Psoas muscle (tissue), 8 donors: ENCODE results near the gene NDUFA7. TPM values are rescaled to one million over a fixed set of nuclear protein-coding genes. Genes with fewer than 3 reads are reported as not detected.
A peak's percentile ranks its signal among the peaks of the same experiment; 100 is the strongest.

Experiments
- ATAC-seq, 4 donors: fragments of 200-7000 bp; cut with Tn5 transposase; one replicate each; pipeline ENCODE4 v1.9.1; 2020; ENCODE audit warnings: moderate library complexity in 3 of 4, mild to moderate bottlenecking in 2 of 4
- DNase-seq, 2 donors: peaks; one replicate each; pipeline ENCODE4 v3.0.0-alpha.2; 2020
- H3K27ac ChIP-seq: fragments of 200-600 bp; one replicate; pipeline ENCODE4 v1.8.0; 2022
- H3K27me3 ChIP-seq, 3 donors: fragments of 200-600 bp in 1 of 3; one replicate each; pipeline versions ENCODE4 v1.6.1 to v1.8.0; 2013 to 2022; ENCODE audit warnings: low read length in 2 of 3, mild to moderate bottlenecking in 2 of 3, moderate library complexity in 1 of 3; ENCODE audit not compliant: insufficient read depth in 3 of 3
- H3K36me3 ChIP-seq, 2 donors: fragments of 200-600 bp in 1 of 2; one replicate each; pipeline versions ENCODE4 v1.6.1 to v1.8.0; 2013 to 2022; ENCODE audit warnings: low read depth in 1 of 2, mild to moderate bottlenecking in 1 of 2, moderate library complexity in 1 of 2; ENCODE audit not compliant: insufficient read depth in 1 of 2
- H3K4me1 ChIP-seq: fragments of 200-600 bp; one replicate; pipeline ENCODE4 v1.8.0; 2022
- H3K4me3 ChIP-seq: fragments of 200-600 bp; one replicate; pipeline ENCODE4 v1.8.0; 2022; ENCODE audit warnings: mild to moderate bottlenecking
- H3K9me3 ChIP-seq: fragments of 200-600 bp; one replicate; pipeline ENCODE4 v1.8.0; 2022
- WGBS, 3 donors: extraction: QIAGEN DNeasy Blood & Tissue Kit; methylation state at CpG; one replicate each; pipeline versions ENCODE4 v1.1.6 to v1.1.7; 2013; 5-methylcytosine and 5-hydroxymethylcytosine counted together
- intact Hi-C, 2 donors: fragments of 100-400 bp; cut with DNase I; formaldehyde crosslinking; loops; one replicate each; pipeline versions ENCODE4 v1.11.0 to v1.14.2; 2022
- polyA plus RNA-seq, 3 donors: library from polyadenylated mRNA; stranded (reverse); fragments of 200-250 nt; gene quantifications; one replicate each; pipeline ENCODE4 v1.2.3, GENCODE V29; 2013
- total RNA-seq, 4 donors: library from RNA; stranded (reverse); fragmentation: NEBNext Ultra II Directional in 2 of 4; extraction: Animal tissue kit (Norgen Biotek cat#: 25700) in 2 of 4; gene quantifications; one replicate each; pipeline versions ENCODE4 v1.2.1 to v1.2.4, GENCODE V29; 2021 to 2023
- TF ChIP-seq, protein P1 (sequence below): fragments of 200-600 bp; IDR thresholded peaks from one replicate; pipeline ENCODE4 v1.8.0; 2022; ENCODE audit warnings: antibody characterized with exemption
- donor health status: healthy with polysubstance abuse.
- donor health status: DM: no; HTN: no; CAD: no; lungs with moderate emphysema.
- donor health status: Bipolar disorder and iron deficiency.
- donor health status: healthy.
- donor health status: DM: yes; HTN: yes; CAD: no.
- donor health status: DM: no; HTN: no; CAD: no.
- donor health status: DM: no; HTN: no; CAD: no.
- donor health status: DM: yes; HTN: yes; CAD: no.

Gene NDUFA7
- total and polyA plus RNA-seq, 7 donors: 76.8 to 271 (median 150) TPM

GRCh38 chr19:8310342-8311055 is 10.7 kb downstream of the NDUFA7 start:
- intact Hi-C loops: no loop called here
- ATAC-seq (no peak), DNase-seq (peak; percentile 4 to 6)
- Histone ChIP-seq H3K36me3 (peaks cover 0 to 62% of the 10 kb centered on the region in 2 donors), H3K27me3 (no peaks in the 10 kb centered on the region), H3K9me3 (no peaks in the 10 kb centered on the region), H3K27ac (peak overlapping the region; percentile 30), H3K4me1 (peaks cover 30% of the 10 kb centered on the region), H3K4me3 (no peak overlapping the region)
- TF ChIP-seq, protein P1, sequence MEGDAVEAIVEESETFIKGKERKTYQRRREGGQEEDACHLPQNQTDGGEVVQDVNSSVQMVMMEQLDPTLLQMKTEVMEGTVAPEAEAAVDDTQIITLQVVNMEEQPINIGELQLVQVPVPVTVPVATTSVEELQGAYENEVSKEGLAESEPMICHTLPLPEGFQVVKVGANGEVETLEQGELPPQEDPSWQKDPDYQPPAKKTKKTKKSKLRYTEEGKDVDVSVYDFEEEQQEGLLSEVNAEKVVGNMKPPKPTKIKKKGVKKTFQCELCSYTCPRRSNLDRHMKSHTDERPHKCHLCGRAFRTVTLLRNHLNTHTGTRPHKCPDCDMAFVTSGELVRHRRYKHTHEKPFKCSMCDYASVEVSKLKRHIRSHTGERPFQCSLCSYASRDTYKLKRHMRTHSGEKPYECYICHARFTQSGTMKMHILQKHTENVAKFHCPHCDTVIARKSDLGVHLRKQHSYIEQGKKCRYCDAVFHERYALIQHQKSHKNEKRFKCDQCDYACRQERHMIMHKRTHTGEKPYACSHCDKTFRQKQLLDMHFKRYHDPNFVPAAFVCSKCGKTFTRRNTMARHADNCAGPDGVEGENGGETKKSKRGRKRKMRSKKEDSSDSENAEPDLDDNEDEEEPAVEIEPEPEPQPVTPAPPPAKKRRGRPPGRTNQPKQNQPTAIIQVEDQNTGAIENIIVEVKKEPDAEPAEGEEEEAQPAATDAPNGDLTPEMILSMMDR: no peak
- WGBS, 3 donors: 89 to 94% (median 92%) methylated on average over 17 of the region's 17 CpGs

GRCh38 chr19:8308891-8309291 is 12.3 kb downstream of the NDUFA7 start:
- Histone ChIP-seq H3K4me1 (peaks cover 30% of the 10 kb centered on the region), H3K36me3 (peaks cover 0 to 46% of the 10 kb centered on the region in 2 donors)

GRCh38 chr19:8307965-8308866 is 13.0 kb downstream of the NDUFA7 start, which contains the start of gene CD320:
Gene CD320, minus strand, starts transcription at chr19:8308358. Its CDS starts 68 bp downstream, at chr19:8308290.
- Histone ChIP-seq H3K27ac (peak within 1 kb of the TSS; percentile 84), H3K4me1 (peaks cover 30% of the 10 kb centered on the region), H3K36me3 (peaks cover 0 to 39% of the 10 kb centered on the region in 2 donors), H3K9me3 (no peaks in the 10 kb centered on the region), H3K27me3 (no peaks in the 10 kb centered on the region), H3K4me3 (peak within 1 kb of the TSS; percentile 73)
- TF ChIP-seq, protein P1: no peak
- WGBS, 3 donors: 0 to 2% (median 0%) methylated on average over 42 to 63 of the region's 63 CpGs
- DNase-seq (peak; percentile 93 to 95), ATAC-seq (peak; percentile 94 to 95 (median 95))
- intact Hi-C loops: loop anchor here in 1 of 2 donors (5.0 kb wide), 1 partner anchor 41 kb away; no protein-coding TSS in a partner anchor

More at GRCh38 chr19:8308891-8309291, 12.3 kb downstream of the NDUFA7 start:
- TF ChIP-seq, protein P1: no peak
- intact Hi-C loops: loop anchor here in 1 of 2 donors (5.0 kb wide), 1 partner anchor 42 kb away; no protein-coding TSS in a partner anchor
- H3K9me3 ChIP-seq: no peaks in the 10 kb centered on the region
- H3K27ac ChIP-seq: peak overlapping the region; percentile 84
- no peak for ATAC-seq
- WGBS, 3 donors: 59 to 68% (median 66%) methylated on average over 17 of the region's 17 CpGs
- DNase-seq: peak; percentile 5 to 34
- H3K27me3 ChIP-seq: no peaks in the 10 kb centered on the region
- H3K4me3 ChIP-seq: peak overlapping the region; percentile 73

- peak in 1 of 2 donors; percentile 26 for DNase-seq
- peak in 2 of 4 donors; percentile 1 to 6 for ATAC-seq
- intact Hi-C loops: loop anchor here in 1 of 2 donors (5.0 kb wide), 1 partner anchor 40 kb away; no protein-coding TSS in a partner anchor
- TF ChIP-seq, protein P1: no peak
- 9 to 21% (median 10%) methylated on average over 22 to 24 of the region's 24 CpGs for WGBS, 3 donors
- H3K27ac ChIP-seq: peak overlapping the region; percentile 84
- peaks cover 30% of the 10 kb centered on the region for H3K4me1 ChIP-seq
- H3K9me3 ChIP-seq: no peaks in the 10 kb centered on the region
- H3K4me3 ChIP-seq: peak overlapping the region; percentile 73
- peaks cover 0 to 32% of the 10 kb centered on the region in 2 donors for H3K36me3 ChIP-seq
- H3K27me3 ChIP-seq: no peaks in the 10 kb centered on the region
Measured at GRCh38 chr19:8307400-8307964, 13.7 kb downstream of the NDUFA7 start.
